Loucy (cell line): ENCODE measurements around the gene SEC24A.

ENCODE experiments used
- EZH2phosphoT487 ChIP-seq: fragments of 200-600 bp; IDR thresholded peaks from 2 replicates; pipeline ENCODE4 v1.6.1; 2018; ENCODE audit warnings: antibody characterized with exemption, mild to moderate bottlenecking, moderate library complexity, borderline replicate concordance
- TF ChIP-seq, protein P1 (sequence below): fragments of 200-600 bp; sonication (generic); conservative IDR thresholded peaks from 2 replicates; pipeline ENCODE4 v1.5.1; 2014; ENCODE audit warnings: mild to moderate bottlenecking, antibody characterized with exemption, low read length

DNA sequence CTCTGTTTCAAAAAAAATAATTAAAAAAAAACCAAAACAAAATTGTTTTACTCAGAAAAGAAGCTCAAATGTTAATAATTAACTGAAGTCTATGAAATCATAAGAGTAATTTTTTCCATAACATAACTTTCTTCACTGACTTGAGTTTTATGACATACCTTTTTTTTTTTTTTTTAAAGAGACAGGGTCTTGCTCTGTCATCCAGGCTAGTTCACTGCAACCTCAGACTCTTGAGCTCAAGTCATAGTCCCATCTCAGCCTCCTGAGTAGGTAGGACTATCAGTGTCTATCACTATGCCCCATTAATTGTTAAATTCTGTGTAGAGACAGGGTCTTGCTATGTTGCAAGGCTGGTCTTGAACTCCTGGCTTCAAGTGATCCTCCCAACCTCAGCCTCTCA lies 37.9 kb upstream of the SEC24A start:
- TF ChIP-seq, protein P1, sequence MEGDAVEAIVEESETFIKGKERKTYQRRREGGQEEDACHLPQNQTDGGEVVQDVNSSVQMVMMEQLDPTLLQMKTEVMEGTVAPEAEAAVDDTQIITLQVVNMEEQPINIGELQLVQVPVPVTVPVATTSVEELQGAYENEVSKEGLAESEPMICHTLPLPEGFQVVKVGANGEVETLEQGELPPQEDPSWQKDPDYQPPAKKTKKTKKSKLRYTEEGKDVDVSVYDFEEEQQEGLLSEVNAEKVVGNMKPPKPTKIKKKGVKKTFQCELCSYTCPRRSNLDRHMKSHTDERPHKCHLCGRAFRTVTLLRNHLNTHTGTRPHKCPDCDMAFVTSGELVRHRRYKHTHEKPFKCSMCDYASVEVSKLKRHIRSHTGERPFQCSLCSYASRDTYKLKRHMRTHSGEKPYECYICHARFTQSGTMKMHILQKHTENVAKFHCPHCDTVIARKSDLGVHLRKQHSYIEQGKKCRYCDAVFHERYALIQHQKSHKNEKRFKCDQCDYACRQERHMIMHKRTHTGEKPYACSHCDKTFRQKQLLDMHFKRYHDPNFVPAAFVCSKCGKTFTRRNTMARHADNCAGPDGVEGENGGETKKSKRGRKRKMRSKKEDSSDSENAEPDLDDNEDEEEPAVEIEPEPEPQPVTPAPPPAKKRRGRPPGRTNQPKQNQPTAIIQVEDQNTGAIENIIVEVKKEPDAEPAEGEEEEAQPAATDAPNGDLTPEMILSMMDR, result no peak
- no peak for TF ChIP-seq EZH2phosphoT487
